CD1c-positive myeloid dendritic cell (primary cell): ENCODE measurements around the gene BPGM.

Source experiments
- DNase-seq: peaks from one replicate; pipeline ENCODE4 v3.0.0-alpha.2; 2016; ENCODE audit errors: extremely low spot score

BPGM gene

GRCh38 chr7:134720091-134720935 is 73.7 kb downstream of the BPGM start:
- DNase-seq = no peak

DNA sequence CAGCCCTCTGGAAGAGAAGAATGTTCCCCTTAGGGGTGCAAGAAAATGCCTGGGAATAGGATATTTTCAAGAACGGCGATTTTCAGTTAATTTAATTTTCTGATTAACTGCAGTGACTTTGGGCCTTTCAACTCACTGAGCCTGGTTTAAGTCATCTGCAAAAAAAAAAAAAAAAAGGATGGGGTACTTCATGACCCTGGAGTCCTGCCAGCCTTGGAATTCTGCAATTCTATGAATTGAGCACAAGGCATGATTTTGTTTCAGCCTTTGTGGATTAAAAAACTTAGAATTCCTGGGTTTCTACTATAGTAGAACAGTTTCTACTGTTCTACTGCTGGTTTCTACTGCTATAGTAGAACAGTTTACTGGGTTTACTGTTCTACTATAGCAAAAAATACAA is 74.5 kb downstream of the BPGM start:
- DNase-seq = no peak

DNA sequence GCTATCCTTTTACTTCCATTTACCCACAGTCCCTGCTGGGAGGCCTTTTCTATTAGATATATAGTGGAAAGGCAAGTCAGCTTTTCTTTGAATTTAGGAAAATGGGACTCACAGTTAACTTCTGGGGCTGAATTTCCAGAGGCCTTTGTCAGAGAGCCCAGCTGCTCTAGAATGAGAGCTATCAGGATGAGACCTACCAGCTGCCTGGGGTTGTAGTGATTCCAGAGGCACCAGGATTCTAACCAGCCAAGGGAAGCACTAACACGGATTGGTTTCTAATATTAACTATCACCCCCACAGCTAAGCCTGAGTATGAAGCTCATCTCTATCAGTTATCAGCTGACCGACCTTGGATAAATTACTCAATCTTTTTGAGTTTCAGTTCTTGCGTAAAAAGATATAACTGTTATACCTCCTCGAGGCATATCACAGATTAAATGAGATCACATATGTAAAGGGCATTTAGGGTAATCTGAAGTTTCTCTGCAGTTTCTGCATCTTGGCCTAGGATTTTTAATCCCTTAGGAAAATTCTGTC is 76.2 kb downstream of the BPGM start:
- no peak for DNase-seq

DNA sequence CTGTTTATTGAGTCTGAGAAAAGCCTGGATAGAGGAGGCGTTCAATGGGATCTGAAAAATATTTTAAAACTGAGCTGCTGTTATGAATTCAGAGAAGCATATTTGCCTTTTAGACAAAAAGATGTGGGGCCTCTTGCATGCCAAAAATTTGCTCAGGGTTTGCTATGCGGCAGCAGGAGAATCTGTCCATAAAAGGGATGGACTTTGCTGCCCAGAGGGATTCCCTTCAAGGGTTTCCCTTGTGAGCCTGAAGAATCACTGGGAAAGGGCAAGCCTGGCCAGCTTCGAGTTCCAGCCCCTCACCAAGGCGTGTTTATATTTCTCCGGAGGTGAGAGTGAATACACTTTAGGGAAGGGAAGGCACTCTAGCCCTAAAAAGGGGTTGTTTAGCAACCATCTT is 77.2 kb downstream of the BPGM start:
- no peak for DNase-seq

DNA sequence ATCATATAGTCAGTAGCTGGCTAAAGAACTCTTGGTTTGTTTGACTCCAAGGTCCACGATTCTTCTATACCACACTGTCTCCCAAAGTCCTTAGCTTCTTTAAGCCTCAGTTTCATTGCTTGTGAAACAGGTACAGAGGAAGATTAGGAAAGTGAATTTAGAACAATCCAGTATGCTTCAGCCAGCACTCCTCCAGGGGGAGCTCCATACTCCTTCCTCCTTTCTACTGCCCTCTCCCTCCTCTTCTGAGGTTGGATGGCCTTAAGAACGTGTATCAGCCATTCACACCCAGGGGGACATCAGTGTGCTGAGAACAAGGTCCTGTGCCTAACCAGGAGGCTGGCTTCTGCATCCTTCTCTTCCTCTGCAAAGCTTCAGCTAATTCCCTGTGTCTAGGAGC is 78.0 kb downstream of the BPGM start:
- DNase-seq = peak; percentile 39

DNA sequence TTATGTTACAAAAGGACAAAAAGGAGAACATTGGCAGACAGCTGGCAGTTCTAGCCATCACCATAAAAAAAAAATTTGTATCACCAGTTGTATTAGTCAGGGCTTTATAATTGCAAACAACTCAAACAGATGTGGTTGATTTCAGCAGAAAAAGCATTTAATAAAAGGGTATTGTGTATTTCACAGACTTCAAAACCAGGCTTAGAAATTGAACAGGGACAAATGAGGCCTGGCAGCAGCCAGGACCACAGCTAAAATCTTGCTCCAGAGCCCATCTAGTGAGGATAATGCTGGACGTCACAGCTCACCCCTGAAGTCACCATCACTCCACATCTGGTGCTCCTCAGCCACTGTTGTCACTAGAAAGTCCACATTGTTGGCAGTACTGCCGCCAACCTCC is 79.9 kb downstream of the BPGM start:
- DNase-seq = no peak

DNA sequence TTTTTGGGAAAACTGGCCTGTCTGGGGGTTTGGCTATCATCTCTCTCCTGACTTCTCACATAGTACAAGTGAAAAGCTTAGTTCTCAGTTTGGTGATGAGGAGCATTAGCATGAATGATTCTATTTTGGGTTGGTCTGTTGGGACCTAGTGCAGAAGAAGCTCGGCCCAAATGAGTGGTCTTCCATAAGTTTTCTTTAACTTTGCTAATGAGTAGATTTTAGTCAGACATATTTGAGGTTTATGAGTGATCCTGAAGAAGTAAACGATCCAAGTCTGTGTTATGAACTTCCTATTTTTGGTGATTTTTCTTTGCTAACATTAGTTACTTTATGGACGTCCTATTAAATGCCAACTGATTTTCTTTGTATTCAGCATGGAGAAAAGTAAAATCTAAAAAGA is 81.1 kb downstream of the BPGM start:
- DNase-seq = no peak
